HG02852 (cell line): Measurements from ENCODE around the gene STK24.

Experiments
- ATAC-seq: cut with Tn5 transposase; IDR thresholded peaks from one replicate; pipeline ENCODE4 v1.9.1; 2021; ENCODE audit warnings: mild to moderate bottlenecking, moderate library complexity; ENCODE audit not compliant: unreplicated experiment

Gene STK24

DNA sequence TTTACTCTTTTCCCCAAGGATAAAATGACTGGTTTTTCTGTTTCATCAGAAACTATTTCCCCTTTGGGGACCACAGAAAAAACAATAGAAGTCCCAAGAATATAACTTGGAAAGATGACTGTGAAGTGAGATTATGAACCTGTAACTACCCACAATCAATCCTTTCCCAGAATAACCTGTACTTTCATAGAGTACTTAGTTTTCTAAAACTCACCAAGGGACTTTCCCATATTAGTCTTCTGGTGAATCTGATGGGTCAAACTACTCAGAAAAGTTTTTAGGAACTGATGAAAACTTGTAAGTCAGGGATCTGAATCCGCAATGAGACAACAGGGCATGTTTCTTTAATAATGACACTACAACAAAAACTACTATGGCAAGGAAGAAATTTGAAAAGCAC is 62.6 kb downstream of the STK24 start:
- ATAC-seq: no peak

DNA sequence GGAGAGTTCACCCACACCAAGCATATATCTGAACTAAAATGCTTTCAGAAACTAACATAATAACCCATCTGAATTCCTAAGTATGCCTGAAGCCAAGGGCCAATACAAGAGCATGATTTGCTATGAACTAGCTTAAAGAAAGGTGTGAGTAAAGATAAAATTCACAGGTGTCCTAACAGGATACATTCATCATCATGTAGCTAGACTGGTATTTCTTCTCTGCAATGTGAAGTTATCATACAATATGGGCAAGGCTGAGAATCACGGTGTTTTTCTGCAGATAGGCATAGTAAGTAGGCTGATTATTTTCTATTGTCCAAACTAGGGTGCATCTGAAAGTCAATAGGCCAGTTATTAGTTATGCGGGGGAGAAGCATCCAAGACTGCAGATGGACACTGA is 63.1 kb downstream of the STK24 start:
- no peak for ATAC-seq

DNA sequence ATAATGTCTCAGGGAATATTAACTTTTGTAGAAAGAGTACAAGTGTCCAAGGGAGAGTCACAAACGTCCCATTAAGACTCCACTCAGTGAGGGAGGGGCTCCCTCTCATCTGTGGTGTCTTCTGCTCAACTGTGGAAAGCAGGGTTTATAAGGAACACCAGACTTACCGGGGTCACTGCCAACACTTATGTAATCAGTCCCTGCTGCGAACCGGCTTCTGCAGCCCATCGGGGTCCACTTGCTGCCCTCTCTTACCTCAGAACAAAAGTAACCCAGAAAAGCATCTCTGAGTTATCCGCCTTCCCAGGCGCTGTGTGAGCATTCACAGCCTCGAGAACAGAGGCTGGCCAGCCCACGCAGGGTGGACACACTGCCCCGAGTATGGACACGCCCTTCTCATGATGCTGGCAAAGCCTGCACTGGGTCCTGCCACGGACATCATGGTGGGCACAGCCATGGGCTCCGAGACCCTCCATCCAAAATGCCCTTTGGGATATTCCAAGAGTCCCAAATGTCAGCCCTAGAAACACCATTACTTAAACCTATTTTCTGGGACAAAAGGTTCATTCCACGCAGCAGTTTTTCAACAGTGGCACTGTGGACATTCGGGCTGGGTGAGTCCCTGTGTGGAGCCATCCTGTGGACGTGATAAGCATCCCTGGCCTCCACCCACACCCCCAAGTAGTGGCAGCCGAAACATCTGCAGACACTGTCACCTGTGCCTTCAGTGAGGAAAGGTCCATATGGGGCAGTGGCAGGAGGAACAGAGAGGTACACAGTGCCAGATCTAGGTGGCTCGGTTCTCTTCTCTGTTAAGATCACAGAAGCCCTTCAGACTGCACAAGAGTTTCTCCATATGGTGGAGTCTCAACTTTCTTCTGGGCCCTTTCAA is 63.9 kb downstream of the STK24 start:
- no peak for ATAC-seq

DNA sequence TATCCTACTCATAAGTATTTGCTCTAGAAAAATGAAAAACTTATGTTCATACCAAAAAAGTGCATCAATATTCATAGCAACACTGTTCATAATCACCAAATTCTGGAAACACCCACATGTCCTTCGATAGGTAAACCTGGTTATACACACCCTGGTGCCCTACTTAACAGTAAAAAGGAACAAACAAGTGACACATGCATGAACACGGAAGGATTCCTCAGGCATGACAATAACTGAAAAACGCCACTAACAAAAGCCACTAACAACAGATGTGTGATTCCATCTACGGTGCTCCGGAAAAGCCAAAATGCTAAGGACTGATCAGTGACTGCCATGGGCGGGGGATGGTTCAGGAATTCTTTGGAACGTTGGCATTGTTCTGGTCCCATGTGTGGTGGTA is 65.5 kb downstream of the STK24 start:
- no peak for ATAC-seq

DNA sequence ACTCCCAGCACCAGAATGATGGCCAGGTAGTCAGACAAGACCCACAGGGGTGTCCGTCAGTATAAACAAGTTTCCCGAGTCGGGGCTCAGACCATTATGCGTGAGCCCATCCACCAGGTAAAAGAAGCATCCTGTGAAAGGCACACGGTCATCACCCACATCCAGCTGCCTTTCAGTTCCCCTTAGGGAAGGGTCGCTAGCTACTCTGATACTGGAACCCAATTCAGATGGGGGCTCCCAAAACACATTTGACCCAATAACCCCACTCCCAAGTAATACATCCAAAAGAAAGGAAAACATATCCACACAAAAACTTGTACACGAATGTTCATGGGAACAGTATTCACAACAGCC is 66.8 kb downstream of the STK24 start:
- no peak for ATAC-seq

DNA sequence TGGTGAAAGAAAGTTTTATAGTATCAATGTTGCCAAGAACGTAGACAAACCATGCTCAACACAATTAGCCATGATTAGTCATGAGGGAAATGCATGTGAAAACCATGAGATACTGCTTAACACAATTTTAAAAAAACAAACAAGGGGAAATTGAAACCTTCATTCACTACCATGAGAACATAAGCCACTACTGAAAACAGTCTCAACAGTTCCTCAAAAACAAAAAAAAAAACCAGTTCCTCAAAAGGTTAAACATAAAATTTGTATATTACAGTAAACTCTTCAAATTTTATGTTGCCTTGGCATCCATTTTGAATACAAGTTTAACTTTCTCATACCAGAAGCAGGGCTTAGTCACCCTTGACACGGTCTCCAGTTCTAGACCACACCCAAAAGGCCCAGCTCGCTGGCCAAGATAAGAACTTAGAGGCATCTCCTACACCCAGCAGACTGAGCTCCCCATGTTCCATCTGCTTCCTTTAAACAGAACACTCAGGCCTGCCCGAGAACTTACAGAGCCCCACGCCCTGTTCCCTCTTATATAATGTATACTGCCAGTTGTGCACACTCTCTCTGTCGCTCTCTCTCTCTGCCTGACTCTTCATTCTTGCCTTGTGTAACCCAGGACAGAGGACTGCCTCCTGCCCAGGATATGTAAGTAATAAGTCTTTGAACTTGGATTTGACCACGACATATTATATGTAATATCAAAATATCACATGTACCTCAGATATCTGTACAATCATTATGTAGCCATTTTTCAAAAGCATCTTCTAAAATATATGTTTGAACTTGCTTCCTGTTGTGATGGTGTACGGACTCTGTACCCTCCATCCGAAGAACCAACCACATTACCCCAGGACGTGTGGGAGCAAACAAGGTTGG is 67.4 kb downstream of the STK24 start:
- peak; percentile 41 for ATAC-seq

DNA sequence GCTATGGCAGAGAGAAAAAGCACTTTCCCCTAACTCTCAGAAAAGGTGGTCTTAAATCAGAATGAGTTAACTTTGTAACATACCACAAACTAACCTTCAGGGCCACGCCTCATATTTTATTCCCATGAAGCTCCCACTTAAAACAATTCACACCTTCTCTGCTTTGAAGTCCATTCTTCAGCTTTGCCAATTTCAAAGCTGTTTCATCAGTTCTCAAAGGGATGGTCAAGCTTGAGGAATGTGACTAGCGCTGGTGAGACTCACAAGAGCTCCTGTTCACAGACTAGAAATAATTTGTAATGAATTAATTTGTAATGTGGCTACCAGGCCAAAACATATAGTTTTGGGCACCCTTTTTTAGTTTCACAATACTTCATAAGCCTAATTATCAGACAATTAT is 68.2 kb downstream of the STK24 start:
- ATAC-seq: no peak

DNA sequence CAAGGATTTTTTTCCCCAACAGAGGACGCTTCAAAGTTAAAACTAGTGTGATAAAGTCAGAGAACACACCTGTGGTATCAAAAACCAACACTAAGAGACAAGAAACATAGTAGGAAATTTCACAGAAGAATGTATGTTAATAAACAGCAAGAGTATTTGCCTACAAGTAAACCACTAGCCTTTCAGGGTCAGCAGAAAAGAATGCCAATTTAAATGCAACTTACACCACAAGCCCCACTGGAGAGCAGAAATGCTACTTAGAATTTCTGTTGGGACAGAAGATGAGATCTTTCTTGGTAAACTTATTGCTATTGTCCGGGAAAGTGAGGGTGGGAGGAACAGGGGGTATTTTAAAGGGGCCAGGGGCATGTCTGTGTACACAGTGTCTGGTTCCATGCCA is 68.6 kb downstream of the STK24 start:
- no peak for ATAC-seq

DNA sequence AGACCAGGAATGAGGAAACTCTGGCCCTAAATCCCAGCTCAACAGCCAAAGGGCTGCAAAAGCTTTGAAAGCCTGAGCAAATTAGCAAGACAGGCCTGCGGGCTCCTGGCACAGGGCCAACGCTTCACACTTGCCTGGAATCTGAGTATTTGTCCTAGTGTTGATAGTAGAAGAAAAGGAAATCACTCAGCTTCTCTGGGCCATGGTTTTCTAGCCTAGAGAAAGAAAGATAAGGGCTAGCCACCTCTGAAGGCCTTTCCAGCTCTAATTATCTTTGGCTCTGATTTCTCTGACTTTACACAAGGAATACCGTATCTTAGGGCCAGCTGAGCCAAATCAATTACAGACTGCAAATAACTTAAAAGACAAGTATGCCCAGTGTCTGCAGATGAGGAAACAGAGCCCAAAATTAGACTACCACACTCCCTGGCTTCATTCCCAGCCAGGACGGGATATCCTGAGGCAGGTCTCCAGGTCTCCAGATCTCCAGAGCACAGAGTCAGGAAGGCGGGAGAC is 69.6 kb downstream of the STK24 start:
- no peak for ATAC-seq

DNA sequence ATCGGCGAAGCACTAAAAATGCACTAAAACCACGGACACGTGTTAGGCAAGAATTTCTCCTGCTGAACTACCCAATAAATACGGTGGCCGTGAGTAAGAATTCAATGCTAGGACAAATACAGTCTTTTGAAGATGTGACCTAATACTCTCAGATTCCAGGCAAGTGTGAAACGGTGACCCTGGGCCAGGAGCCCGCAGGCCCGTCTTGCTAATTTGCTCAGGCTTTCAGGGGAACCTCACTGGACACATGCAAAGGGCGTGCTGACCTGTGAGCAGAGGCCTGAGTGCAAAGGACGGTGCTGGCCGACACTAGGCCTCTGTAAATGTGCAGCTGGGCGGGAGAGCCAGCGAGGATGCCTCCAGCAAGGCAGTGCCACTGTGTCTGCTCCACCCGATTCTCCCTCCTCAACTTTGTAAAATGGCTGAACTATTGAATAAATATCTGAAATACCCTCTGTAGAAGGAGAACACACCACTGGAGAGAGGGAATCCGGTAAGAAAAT is 70.1 kb downstream of the STK24 start:
- ATAC-seq: no peak

DNA sequence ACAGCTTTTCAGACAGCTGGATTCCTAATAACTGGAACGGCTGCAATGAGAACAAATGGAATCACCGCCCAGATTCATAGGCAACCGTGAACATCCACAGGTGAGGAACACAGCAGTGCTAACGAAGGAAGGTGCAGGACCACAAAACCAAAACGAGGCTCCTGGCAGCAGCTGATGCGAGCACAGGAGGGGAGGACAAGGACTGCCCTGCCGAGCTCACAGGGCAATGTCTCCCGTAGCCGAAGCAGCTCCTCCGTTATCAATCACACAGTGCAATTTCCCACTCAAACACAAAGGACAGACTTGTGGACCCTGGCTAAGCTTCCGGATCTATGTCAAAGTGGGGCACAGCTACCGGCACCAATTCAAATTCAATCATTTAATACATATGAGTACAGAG is 70.6 kb downstream of the STK24 start:
- ATAC-seq: no peak

DNA sequence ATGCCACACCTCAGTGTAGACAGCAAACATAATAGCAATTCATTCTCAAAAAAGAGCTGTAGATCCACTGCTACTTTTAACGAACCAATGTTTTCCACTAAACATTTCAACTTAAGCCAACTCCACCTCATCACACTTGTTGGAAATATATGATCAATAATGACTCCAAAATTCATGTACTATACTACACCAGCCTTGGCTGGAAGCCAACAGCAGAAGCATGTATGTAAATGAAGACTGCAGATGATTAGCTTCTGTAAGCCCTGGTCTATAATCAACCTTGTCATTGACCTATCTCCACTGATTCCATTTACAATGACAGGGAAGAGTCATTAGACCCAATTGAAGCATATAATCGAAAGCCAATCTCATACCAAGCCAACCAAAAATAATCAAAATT is 71.7 kb downstream of the STK24 start:
- no peak for ATAC-seq

DNA sequence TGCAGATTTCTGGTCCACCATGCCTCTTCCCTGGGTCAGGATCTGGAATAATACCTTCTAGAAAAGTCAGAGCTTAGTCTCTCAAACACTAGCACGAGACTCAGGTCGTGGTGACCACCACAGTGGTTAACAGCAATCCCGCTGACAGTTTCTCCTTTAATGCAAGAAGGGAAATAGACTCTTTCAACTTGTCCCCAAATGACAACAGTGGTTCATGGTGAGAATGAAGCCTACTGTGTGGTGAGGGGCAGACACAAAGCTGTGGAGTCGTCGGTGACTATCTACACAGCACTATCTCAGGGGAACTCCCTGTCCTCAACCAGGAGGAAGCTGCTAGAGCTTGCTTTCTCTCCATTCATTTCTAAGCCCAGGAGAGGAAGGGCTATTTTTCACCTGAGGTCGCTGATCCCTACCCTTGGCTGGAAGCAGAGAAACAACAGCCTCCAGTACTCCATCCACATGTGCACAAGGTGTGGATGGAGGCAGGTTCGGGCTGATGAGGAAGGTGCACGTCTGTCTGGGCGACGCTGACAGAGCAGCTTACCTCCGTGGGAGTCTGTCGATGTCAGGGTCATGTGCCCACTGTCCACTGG is 72.4 kb downstream of the STK24 start:
- ATAC-seq: peak; percentile 64

DNA sequence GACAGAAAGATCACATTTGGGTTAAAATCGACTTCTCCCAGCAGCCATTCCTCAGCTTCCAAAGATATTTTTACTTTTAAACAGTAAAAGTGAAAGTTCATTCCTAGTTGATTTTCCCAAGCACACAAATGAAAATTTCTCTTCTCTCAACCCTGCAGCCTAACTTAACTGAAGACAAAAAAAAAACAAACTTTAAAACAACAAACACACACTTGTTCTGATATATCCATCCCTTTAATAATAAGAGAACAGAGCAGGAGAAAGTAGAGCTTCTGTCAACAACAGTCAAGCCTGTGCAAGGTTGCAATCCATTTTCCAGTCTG is 72.9 kb downstream of the STK24 start:
- ATAC-seq: no peak

DNA sequence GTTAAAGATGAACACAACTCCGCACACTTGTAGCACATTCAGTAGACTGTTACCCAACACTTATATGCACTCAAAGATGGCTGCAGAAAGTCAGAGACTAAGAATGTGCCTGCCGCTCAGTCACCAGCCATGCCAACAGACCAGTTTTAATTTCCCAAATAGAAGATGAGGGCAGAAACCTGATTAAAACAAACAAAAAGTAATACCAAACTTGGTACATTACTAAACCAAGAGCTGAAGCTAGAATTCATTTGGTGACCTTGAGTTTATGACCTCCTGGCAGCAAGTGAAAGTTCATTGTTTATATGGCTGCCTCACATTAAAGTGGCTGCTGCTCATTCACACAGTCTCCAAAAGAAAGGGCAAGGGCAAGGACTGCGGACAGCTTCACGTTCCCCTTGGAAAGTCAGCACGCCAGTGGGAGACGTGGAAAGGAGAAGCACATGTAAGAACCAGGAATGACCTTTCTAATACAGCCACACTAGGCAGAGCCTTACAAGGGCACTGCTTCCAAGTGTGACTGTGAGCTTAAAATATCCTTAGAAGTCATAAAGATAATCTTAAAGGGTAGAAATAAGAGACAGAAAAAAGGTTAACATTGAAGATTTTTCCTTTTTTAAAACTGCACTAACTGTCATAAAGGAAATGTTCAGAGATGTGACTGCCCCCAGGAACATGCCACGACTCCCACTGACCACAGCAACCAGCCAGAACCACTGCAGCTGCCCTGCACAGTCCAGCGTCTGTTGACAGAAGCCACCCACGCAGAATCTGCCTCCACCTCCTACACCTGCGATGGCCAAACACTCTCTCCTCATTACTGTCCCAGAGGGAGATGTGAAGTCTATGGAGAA is 73.5 kb downstream of the STK24 start:
- ATAC-seq: no peak

DNA sequence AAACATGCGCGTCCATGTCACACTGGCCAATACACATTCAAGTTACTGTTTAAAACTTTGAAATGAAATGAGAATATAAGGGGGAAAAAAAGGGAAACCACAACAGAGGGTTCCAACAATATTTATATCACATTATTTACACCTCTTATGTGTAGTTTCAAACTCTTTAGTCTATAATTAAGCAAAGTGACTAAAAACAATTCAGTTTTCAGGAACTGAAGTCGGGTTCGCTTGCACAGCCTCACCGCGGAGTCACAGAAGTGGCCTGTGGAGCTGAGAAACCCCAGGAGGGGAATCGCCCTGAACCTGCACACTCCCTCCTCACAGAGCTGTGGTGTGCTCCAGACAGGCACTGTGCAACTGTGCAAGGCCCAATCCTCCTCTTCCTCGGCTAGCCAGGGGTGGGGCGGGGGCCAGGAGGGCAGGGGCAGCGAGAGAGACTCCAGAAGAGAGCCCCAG is 75.9 kb downstream of the STK24 start:
- peak; percentile 82 for ATAC-seq

DNA sequence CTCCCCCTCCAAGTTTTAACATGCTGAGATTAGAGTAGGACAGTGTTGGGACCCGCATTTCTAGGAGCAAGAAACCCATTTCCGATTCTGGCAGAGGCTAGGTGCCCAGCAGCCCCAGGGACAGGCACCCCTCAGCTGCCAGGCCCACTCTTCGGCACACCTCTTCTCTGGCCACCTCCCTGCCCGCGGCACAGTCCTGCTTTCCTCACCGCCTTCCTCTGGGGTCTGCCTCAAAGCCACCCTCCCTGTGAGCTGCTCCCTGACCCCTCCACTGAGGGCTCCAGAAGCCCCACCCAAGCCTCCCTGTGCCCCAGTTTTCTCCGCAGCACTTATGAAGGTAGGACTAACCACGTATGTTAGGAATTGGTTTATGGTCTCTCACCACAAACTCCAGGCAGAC is 79.9 kb downstream of the STK24 start:
- ATAC-seq: no peak

DNA sequence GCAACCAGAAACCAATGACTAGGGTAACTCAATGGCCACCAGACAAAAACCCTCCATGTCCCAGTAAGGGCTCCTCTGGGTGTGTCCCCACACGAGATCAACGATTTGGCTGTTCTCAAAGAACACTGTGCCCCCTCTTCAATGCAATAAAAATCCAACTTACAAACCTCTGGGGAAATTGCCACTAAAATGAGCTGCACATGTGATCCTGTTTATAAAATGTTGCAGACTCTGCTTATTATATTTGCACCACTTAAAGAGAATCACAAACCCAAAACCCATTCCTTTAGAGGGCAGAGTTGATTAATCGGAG is 80.5 kb downstream of the STK24 start:
- ATAC-seq: no peak

DNA sequence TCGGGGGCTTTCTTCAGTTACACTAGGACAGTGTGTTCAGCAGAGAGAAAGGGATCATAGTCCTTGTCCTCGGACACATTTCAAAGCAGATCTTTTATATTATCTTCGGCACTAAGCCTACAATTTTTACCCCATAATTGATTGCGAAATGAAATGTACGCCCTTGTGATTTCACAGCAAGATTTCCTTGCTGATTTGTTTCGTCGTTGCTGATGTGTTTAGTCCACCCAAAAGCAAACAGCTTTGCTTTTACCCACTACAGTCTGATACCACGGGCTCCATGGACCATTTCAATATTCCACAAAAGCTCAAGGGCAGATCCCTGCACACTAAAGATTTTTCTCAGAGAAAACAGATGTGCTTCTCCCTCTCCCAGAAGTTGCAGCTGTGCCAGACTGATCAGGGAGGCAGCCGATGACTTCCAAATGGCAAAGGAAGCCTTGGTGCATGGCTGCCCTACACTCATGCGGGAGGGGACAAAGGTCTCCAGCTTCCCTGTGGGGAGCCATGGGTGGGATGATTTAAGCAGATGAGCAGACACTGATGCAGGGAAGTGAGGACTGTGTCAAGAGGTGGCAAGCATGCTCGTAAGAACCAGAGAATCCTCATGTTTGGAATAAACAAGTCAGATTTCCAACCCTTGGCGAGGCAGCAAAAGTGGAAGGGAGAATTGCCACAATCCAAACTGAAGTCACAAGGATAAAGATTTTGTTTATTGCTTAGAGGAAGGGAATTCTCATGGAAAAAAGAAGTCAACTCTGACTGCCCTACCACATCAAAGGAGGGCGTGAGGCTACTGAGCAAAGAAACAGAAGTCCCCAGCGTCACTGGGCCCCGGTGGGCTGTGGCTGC is 81.1 kb downstream of the STK24 start:
- no peak for ATAC-seq

DNA sequence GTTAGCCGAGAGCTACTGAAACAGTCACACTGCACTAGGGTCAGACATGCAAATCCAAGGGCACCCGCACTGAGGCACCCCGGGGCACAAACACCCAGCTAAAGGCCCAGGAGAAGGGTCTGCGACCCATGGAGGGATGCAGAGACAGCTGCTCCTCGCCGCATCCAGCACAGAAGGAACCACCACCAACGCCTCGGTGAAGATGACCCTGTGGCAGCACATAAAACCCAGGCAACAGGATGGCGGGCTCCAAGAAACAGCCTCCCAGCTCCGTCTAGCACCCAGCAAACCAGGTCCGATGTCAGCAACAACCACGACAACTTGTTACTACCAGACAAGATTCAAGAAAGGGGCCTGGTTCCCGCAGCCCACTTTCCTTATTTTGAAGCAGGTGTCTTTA is 82.1 kb downstream of the STK24 start:
- ATAC-seq: no peak
